Tibial nerve (tissue), 4 donors: Measurements from ENCODE around the gene RASSF5. TPM values are rescaled to one million over a fixed set of nuclear protein-coding genes. Genes with fewer than 3 reads are reported as not detected.

Source experiments
- DNase-seq, 2 donors: peaks; one replicate each; pipeline ENCODE4 v3.0.0-alpha.2; 2019; ENCODE audit warnings: low spot score in 2 of 2
- H3K27ac ChIP-seq, 4 donors: fragments of 200-600 bp; sonication (generic) in 3 of 4; one replicate each; pipeline ENCODE4 v1.5.1; 2017 to 2019; ENCODE audit warnings: mild to moderate bottlenecking in 1 of 4
- H3K27me3 ChIP-seq, 2 donors: fragments of 200-600 bp; sonication (generic) in 1 of 2; one replicate each; pipeline versions ENCODE4 v1.5.1 to v1.6.0; 2017 to 2019
- H3K36me3 ChIP-seq, 3 donors: fragments of 200-600 bp; sonication (generic); one replicate each; pipeline ENCODE4 v1.5.1; 2018 to 2019
- H3K4me1 ChIP-seq, 4 donors: fragments of 200-600 bp; sonication (generic) in 3 of 4; one replicate each; pipeline ENCODE4 v1.5.1; 2017 to 2019
- H3K4me3 ChIP-seq, 4 donors: fragments of 200-600 bp; sonication (generic) in 3 of 4; one replicate each; pipeline ENCODE4 v1.5.1; 2017 to 2019; ENCODE audit warnings: mild to moderate bottlenecking in 1 of 4, moderate library complexity in 1 of 4
- H3K9me3 ChIP-seq, 4 donors: fragments of 200-600 bp; sonication (generic) in 3 of 4; one replicate each; pipeline ENCODE4 v1.5.1; 2017 to 2019
- CTCF ChIP-seq, 5 experiments: fragments of 200-600 bp in 3 of 5; fragments of 450-650 bp in 2 of 5; sonication (generic) in 3 of 5; IDR thresholded peaks; one replicate each; pipeline ENCODE4 v1.5.1; 2016 to 2019; ENCODE audit warnings: antibody characterized with exemption in 5 of 5, mild to moderate bottlenecking in 3 of 5, moderate library complexity in 2 of 5
- EP300 ChIP-seq, 2 donors: sonication (generic); formaldehyde crosslinking; IDR thresholded peaks; one replicate each; pipeline ENCODE4 v1.6.1; 2017; ENCODE audit warnings: antibody characterized with exemption in 2 of 2, mild to moderate bottlenecking in 1 of 2
- POLR2A ChIP-seq, 2 donors: fragments of 450-650 bp; IDR thresholded peaks; one replicate each; pipeline ENCODE4 v1.6.1; 2017; ENCODE audit warnings: antibody characterized with exemption in 2 of 2, mild to moderate bottlenecking in 2 of 2, moderate library complexity in 2 of 2
- WGBS, 2 donors: methylation state at CpG; one replicate each; pipeline ENCODE4 v1.1.5; 2018; 5-methylcytosine and 5-hydroxymethylcytosine counted together
- total RNA-seq, 4 donors: library from RNA; depleted of rRNA; stranded (reverse); fragments of >200 nt; gene quantifications; one replicate each; pipeline ENCODE4 v1.1.0, GENCODE V29; 2016

RASSF5 gene
- total RNA-seq, 4 donors from 2014 or later: 24.0 to 32.9 (median 30.2) TPM

GRCh38 chr1:206577626-206578025, 70.3 kb downstream of the RASSF5 start:
- Histone ChIP-seq H3K9me3 (no peaks in the 10 kb centered on the region), H3K27ac (peak overlapping the region in 2 of 4 donors; percentile 2 to 12), H3K36me3 (peaks cover 0 to 4% (median 0%) of the 10 kb centered on the region in 3 donors), H3K4me3 (no peak overlapping the region), H3K4me1 (peaks cover 0 to 38% (median 21%) of the 10 kb centered on the region in 4 donors), H3K27me3 (no peaks in the 10 kb centered on the region)
- no peak for DNase-seq
- WGBS, 2 donors: 69 to 75% methylated on average over 4 of the region's 4 CpGs
- TF ChIP-seq CTCF (IDR thresholded peaks at IDR 0.05): no peak
- TF ChIP-seq POLR2A (IDR thresholded peaks at IDR 0.05): no peak
- no peak for TF ChIP-seq EP300 (IDR thresholded peaks at IDR 0.05)

DNA sequence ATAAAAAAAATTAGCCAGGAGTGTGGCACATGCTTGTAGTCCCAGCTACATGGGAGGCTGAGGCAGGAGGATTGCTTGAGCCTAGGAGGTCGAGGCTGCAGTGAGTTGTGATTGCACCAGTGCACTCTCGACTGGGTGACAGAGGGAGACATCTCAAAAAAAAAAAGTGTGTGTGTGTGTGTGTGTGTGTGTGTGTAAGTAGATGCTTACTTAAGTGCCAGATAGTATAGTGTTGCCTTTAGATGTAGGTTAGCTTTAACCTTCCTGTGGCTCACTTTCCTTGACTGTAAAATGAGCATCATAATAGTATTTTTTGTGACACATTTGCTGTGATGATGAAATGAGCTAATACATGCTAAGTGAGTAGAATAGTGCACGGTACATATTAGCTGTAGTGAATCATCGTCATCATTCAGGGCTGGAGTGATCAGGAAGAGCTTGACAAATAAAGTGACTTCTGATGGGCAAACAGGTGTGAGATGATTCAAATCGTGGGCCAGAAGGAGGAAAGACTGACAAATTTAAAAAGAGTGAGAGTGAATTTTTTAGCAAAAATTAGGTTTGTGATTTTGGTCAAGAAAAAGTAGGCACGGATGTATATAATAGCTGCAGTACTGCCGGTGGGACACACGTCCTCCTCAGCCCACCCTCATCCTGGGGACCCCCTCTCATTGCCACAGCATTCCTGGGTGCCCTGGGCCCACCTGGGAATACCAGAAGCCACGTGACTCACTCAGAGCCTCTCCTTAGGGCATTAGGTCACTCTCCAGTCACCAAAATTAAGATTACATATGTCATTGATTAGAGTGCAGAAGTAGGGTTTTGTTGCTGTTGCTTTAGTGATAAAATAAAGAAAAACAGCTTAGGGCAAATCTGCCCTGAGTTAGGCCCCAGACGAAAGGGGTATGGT, 71.0 kb downstream of the RASSF5 start:
- H3K27me3 ChIP-seq: no peaks in the 10 kb centered on the region
- peak overlapping the region in 1 of 4 donors; percentile 76 for H3K27ac ChIP-seq
- peaks cover 0 to 4% (median 0%) of the 10 kb centered on the region in 3 donors for H3K36me3 ChIP-seq
- no peak for DNase-seq
- no peak for TF ChIP-seq CTCF (IDR thresholded peaks at IDR 0.05)
- no peak for TF ChIP-seq POLR2A (IDR thresholded peaks at IDR 0.05)
- TF ChIP-seq EP300 (IDR thresholded peaks at IDR 0.05): no peak
- 71 to 73% methylated on average over 10 of the region's 10 CpGs for WGBS, 2 donors
- H3K4me1 ChIP-seq: peaks cover 0 to 42% (median 24%) of the 10 kb centered on the region in 4 donors
- H3K4me3 ChIP-seq: no peak overlapping the region
- H3K9me3 ChIP-seq: no peaks in the 10 kb centered on the region

DNA sequence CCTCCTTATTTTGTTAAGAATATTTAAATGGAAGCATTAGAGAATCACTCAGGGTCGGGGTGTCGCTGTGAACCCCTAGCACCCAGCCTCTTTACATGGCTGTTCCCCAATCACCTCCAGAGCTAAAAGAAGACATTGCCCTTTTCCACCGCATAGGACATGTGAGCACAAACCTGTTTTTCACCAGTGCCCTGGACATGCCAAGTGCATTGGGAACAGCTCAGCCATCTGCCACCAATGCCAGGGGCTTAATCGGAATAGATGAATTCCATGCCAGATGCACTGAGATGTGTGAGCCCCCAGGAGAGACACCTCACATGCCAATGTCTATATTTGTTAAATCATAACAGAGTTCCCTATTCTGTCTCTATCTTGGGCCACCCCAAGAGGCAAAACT, 71.6 kb downstream of the RASSF5 start:
- H3K4me3 ChIP-seq: no peak overlapping the region
- H3K9me3 ChIP-seq: no peaks in the 10 kb centered on the region
- peaks cover 0 to 4% (median 0%) of the 10 kb centered on the region in 3 donors for H3K36me3 ChIP-seq
- no peak for TF ChIP-seq POLR2A (IDR thresholded peaks at IDR 0.05)
- TF ChIP-seq EP300 (IDR thresholded peaks at IDR 0.05): no peak
- TF ChIP-seq CTCF (IDR thresholded peaks at IDR 0.05): no peak
- no peaks in the 10 kb centered on the region for H3K27me3 ChIP-seq
- no peak for DNase-seq
- peak overlapping the region in 2 of 4 donors; percentile 69 to 76 for H3K27ac ChIP-seq
- 80 to 92% methylated on average over 4 of the region's 4 CpGs for WGBS, 2 donors
- peaks cover 0 to 44% (median 25%) of the 10 kb centered on the region in 4 donors for H3K4me1 ChIP-seq

GRCh38 chr1:206579747-206580437, 72.6 kb downstream of the RASSF5 start:
- Histone ChIP-seq H3K4me1 (peaks cover 0 to 39% (median 24%) of the 10 kb centered on the region in 4 donors), H3K36me3 (peaks cover 0 to 11% (median 7%) of the 10 kb centered on the region in 3 donors), H3K27me3 (no peaks in the 10 kb centered on the region), H3K9me3 (no peaks in the 10 kb centered on the region), H3K27ac (peak overlapping the region in 3 of 4 donors; percentile 68 to 76 (median 69)), H3K4me3 (no peak overlapping the region)
- 66 to 71% methylated on average over 11 of the region's 11 CpGs for WGBS, 2 donors
- TF ChIP-seq CTCF (IDR thresholded peaks at IDR 0.05): no peak
- peak; percentile 22 to 74 for TF ChIP-seq EP300 (IDR thresholded peaks at IDR 0.05)
- peak in 1 of 2 donors; percentile 28 for TF ChIP-seq POLR2A (IDR thresholded peaks at IDR 0.05)
- DNase-seq: peak; percentile 29 to 49
